Nephron (organoid): ENCODE results near the gene SORCS2.
A peak's percentile ranks its signal among the peaks of the same experiment; 100 is the strongest.
"Not testable (repeated sequence)": the region's sequence is repeated elsewhere in the genome, so short reads cannot be mapped to it uniquely, and the experiment has no call there.

Source experiments
- H3K27ac Mint-ChIP-seq, 3 experiments: 2 replicates each; pipeline ENCODE4 v1.8.0; 2020; ENCODE audit warnings: mixed read lengths in 3 of 3, mild to moderate bottlenecking in 2 of 3, moderate library complexity in 1 of 3
- H3K27me3 Mint-ChIP-seq: 2 replicates; pipeline ENCODE4 v1.8.0; 2021; ENCODE audit warnings: low read depth, mild to moderate bottlenecking, moderate library complexity, mixed read lengths
- H3K36me3 Mint-ChIP-seq: 2 replicates; pipeline ENCODE4 v1.8.0; 2020; ENCODE audit warnings: low read depth, mixed read lengths
- H3K4me1 Mint-ChIP-seq: 2 replicates; pipeline ENCODE4 v1.8.0; 2020; ENCODE audit warnings: mixed read lengths
- H3K4me3 Mint-ChIP-seq, 3 experiments: 2 replicates each; pipeline ENCODE4 v1.8.0; 2020; ENCODE audit warnings: mild to moderate bottlenecking in 3 of 3, mixed read lengths in 3 of 3, moderate library complexity in 2 of 3
- H3K9me3 Mint-ChIP-seq: 2 replicates; pipeline ENCODE4 v1.8.0; 2020; ENCODE audit warnings: mixed read lengths
- TF ChIP-seq, protein P1 (sequence below), 3 experiments: fragments of 200-600 bp; sonication (generic); IDR thresholded peaks; one replicate each; pipeline ENCODE4 v1.5.0; 2021; ENCODE audit warnings: antibody characterized with exemption in 3 of 3; ENCODE audit not compliant: unreplicated experiment in 3 of 3

The SORCS2 gene

DNA sequence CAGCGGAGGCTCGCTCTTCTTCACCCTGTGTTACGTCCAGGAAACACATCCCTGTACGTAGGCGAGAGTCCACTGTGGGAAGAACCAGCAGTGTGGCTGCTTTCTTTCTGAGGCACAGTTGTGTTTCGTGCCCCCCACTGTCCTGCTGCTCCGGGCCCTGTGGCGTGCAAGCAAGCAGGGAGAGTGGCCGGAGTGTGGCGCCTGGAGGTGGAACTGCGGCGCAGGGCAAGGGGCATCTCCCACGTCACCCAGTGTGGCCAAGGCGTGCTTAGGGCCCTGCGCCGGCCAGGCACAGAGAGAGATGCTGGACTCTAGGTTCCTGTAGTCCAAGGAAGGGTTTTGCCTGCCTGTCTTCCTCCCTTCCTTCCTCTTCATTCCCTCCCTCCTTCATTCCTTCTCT lies 255.7 kb downstream of the SORCS2 start:
- Mint-ChIP-seq H3K27ac (no peak overlapping the region), H3K4me3 (no peak overlapping the region), H3K4me1 (peaks cover under 1% of the 10 kb centered on the region), H3K9me3 (no peaks in the 10 kb centered on the region), H3K36me3 (no peaks in the 10 kb centered on the region), H3K27me3 (peaks cover 5% of the 10 kb centered on the region)
- TF ChIP-seq, protein P1, sequence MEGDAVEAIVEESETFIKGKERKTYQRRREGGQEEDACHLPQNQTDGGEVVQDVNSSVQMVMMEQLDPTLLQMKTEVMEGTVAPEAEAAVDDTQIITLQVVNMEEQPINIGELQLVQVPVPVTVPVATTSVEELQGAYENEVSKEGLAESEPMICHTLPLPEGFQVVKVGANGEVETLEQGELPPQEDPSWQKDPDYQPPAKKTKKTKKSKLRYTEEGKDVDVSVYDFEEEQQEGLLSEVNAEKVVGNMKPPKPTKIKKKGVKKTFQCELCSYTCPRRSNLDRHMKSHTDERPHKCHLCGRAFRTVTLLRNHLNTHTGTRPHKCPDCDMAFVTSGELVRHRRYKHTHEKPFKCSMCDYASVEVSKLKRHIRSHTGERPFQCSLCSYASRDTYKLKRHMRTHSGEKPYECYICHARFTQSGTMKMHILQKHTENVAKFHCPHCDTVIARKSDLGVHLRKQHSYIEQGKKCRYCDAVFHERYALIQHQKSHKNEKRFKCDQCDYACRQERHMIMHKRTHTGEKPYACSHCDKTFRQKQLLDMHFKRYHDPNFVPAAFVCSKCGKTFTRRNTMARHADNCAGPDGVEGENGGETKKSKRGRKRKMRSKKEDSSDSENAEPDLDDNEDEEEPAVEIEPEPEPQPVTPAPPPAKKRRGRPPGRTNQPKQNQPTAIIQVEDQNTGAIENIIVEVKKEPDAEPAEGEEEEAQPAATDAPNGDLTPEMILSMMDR (IDR thresholded peaks at IDR 0.05; ENCODE audit: unreplicated experiment in 3 of 3): no peak

DNA sequence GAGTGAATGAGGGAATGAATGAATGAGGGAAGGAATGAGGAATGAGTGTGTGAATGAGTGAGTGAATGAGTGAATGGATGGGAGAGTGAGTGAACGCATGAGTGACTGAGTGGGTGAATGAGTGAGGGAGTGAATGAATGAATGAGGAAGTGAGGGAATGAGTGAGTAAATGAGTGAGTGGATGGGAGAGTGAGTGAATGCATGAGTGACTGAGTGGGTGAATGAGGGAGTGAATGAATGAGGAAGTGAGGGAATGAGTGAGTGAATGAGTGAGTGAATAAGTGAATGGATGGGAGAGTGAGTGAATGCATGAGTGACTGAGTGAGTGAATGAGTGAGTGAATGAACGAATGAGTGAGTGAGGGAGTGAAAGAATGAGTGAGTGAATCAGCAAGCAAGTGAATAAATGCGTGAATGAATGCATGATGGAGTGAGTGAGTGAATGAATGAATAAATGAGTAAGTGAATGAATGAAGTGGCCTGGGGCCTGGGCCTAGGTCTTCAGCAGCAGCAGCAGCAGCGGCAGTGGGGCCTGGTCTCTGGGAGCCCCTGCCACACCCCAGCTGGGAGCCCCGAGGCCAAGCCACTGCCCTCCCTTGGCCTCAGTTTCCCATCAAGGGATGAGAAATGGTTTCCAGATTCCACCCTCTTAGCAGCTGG lies 258.6 kb downstream of the SORCS2 start:
- peaks cover 5% of the 10 kb centered on the region for H3K27me3 Mint-ChIP-seq
- H3K4me1 Mint-ChIP-seq: no peaks in the 10 kb centered on the region
- no peaks in the 10 kb centered on the region for H3K36me3 Mint-ChIP-seq
- H3K27ac Mint-ChIP-seq: no peak overlapping the region
- TF ChIP-seq, protein P1 (IDR thresholded peaks at IDR 0.05; ENCODE audit: unreplicated experiment in 3 of 3): no peak
- no peak overlapping the region for H3K4me3 Mint-ChIP-seq
- H3K9me3 Mint-ChIP-seq: no peaks in the 10 kb centered on the region

DNA sequence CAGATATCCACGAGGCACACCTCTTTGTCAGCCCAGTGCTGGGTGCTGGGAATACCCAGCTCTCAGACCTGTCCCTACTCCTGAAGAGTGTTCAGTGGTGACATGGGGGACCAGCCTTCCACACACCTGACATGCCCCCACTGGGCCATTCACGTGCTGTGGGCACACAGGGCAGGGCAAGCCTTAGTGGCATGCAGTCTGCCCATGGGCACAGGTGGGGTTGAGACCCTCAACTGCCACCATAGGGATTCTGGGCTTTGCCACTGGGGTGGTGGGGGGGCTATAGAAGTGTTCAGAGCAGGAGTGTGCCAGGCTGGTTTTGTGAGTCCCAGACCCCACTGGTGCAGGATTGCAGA lies 259.1 kb downstream of the SORCS2 start:
- Mint-ChIP-seq H3K4me3 (no peak overlapping the region), H3K27ac (no peak overlapping the region), H3K9me3 (no peaks in the 10 kb centered on the region), H3K27me3 (peaks cover 5% of the 10 kb centered on the region), H3K36me3 (no peaks in the 10 kb centered on the region), H3K4me1 (no peaks in the 10 kb centered on the region)
- TF ChIP-seq, protein P1 (IDR thresholded peaks at IDR 0.05; ENCODE audit: unreplicated experiment in 3 of 3): no peak

DNA sequence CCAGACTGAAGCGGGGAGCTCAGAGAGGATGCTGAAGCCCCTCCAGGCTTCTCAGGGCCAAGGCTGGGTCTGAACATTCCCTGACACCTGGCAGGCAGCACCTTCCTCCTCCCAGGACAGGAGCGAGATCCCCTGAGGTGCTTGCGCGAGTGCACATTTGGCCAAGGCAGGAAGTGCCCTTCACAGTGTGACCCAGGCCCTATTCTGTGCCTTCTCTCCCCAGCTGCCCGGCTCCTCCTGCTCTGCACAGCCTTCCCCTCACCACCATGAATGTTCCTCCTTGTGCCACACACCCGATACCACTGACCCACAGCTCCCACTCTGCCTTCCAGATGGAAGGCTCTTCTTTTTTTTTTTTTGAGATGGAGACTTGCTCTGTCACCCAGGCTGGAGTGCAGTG lies 259.5 kb downstream of the SORCS2 start:
- no peak overlapping the region for H3K4me3 Mint-ChIP-seq
- no peaks in the 10 kb centered on the region for H3K9me3 Mint-ChIP-seq
- H3K27ac Mint-ChIP-seq: peak overlapping the region in 1 of 3 experiments; percentile 65
- H3K27me3 Mint-ChIP-seq: peaks cover 5% of the 10 kb centered on the region
- TF ChIP-seq, protein P1 (IDR thresholded peaks at IDR 0.05; ENCODE audit: unreplicated experiment in 3 of 3): no peak
- no peaks in the 10 kb centered on the region for H3K36me3 Mint-ChIP-seq
- no peaks in the 10 kb centered on the region for H3K4me1 Mint-ChIP-seq

DNA sequence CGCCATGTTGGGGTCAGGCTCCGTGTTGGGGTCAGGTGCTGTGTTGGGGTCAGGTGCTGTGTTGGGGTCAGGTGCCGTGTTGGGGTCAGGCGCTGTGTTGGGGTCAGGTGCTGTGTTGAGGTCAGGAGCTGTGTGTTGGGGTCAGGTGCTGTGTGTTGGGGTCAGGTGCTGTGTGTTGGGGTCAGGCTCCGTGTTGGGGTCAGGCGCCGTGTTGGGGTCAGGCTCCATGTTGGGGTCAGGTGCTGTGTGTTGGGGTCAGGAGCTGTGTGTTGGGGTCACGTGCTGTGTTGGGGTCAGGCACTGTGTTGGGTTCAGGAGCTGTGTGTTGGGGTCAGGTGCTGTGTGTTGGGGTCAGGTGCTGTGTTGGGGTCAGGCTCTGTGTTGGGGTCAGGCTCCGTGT lies 260.5 kb downstream of the SORCS2 start:
- H3K4me3 Mint-ChIP-seq, H3K4me1 Mint-ChIP-seq, H3K36me3 Mint-ChIP-seq: not testable (repeated sequence)

DNA sequence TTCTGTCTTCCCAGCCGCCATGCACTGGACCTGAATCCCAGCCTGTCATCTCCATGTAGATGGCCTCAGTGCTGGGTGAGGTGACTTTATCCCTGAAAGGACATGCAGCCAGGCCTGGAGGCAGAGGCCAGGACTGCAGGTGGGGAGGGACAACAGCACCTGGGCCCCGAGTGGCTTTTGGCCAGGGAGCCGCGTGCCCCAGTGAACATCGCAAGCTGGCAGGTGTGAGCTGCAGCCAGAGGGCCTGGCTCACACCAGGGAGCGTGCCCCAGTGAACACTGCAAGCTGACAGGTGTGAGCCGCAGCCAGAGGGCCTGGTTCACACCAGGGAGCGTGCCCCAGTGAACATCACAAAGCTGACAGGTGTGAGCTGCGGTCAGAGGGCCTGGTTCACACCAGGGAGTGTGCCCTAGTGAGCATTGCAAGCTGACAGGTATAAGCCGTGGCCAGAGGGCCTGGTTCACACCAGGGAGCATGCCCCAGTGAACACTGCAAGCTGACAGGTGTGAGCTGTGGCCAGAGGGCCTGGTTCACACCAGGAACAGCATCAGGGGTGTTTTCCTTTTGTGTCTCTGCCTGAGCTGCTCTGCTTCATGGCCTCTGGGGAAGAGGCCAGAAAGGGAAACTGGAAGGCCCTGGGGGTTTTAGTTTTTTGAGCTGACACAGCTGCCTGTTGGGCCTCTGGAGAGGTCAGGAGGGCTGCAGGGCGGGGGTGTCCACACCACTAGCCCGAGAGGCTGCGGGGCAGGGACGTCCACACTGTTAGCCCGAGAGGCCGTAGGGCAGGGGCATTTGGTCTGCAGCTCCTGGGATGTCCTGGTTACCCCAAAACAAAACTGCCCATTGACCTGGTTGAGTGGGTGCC lies 265.1 kb downstream of the SORCS2 start:
- Mint-ChIP-seq H3K36me3 (no peaks in the 10 kb centered on the region), H3K27ac (no peak overlapping the region), H3K4me3 (no peak overlapping the region), H3K27me3 (peaks cover 5% of the 10 kb centered on the region), H3K9me3 (no peaks in the 10 kb centered on the region), H3K4me1 (peaks cover 23% of the 10 kb centered on the region)
- TF ChIP-seq, protein P1 (IDR thresholded peaks at IDR 0.05; ENCODE audit: unreplicated experiment in 3 of 3): no peak

More for the DNA sequence above, 260.5 kb downstream of the SORCS2 start:
- not testable (repeated sequence) for H3K27me3 Mint-ChIP-seq, H3K9me3 Mint-ChIP-seq, H3K27ac Mint-ChIP-seq
